ENCODE data around the gene FSIP1.

DNA sequence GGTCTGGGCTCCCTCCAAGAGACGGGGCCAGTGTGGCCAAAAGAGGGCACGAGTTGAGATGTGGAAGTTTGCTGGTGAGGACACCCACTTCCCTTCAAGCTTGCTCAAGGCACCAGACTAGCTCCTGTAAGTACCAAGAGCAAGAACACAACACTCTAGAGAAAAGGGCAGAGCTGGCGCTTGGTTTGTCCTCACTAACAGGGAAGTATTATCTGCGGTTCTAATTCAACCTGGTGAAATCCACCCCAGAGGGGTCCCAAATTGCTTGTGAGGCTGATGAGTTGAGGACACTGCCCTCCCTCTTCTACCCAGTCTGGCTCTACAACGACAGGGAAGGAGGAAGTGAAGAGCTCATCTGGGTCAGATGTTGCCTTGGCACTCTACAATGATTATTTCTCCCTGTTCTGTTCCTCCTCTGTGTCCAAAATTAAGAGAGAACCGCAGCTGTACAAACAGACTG is 16.9 kb upstream of the FSIP1 start:
- TF ChIP-seq CTCF (IDR thresholded peaks at IDR 0.05) (no peak), POLR2A (IDR thresholded peaks at IDR 0.05) (no peak)
